DOHH2 (cell line): ENCODE results near the gene CHMP6.

ENCODE experiments used
- CTCF ChIP-seq: fragments of 200-600 bp; sonication (generic); IDR thresholded peaks from one replicate; pipeline ENCODE4 v1.5.1; 2014; ENCODE audit warnings: antibody characterized with exemption, mild to moderate bottlenecking, low read depth, low read length; ENCODE audit not compliant: poor library complexity, severe bottlenecking
- EZH2phosphoT487 ChIP-seq: fragments of 200-600 bp; sonication (generic); IDR thresholded peaks from 2 replicates; pipeline ENCODE4 v1.6.1; 2017; ENCODE audit warnings: borderline replicate concordance, mild to moderate bottlenecking, antibody characterized with exemption, low read length, moderate library complexity, mixed read lengths

- no peak for TF ChIP-seq CTCF
- TF ChIP-seq EZH2phosphoT487: no peak
Measured at GRCh38 chr17:80943346-80944145, 48.1 kb upstream of the CHMP6 start.
